Dedifferentiated amniotic fluid mesenchymal stem cell (primary cell): ENCODE results near the gene SLC24A4.

ENCODE experiments used
- DNase-seq: peaks from one replicate; pipeline ENCODE4 v3.0.0-alpha.2; 2016; ENCODE audit errors: extremely low spot score

The SLC24A4 gene

GRCh38 chr14:92458136-92459029, 135.4 kb downstream of the SLC24A4 start:
- no peak for DNase-seq

- DNase-seq = no peak
Measured at GRCh38 chr14:92459030-92459949, 136.3 kb downstream of the SLC24A4 start.

- DNase-seq = no peak
Measured at GRCh38 chr14:92459950-92460421, 137.0 kb downstream of the SLC24A4 start.

- DNase-seq = no peak
Measured at GRCh38 chr14:92460541-92460915, 137.6 kb downstream of the SLC24A4 start.

- DNase-seq = peak; percentile 46
Measured at GRCh38 chr14:92460916-92461579, 138.1 kb downstream of the SLC24A4 start.

GRCh38 chr14:92461891-92462290, 138.9 kb downstream of the SLC24A4 start:
- no peak for DNase-seq

GRCh38 chr14:92462568-92462967, 139.6 kb downstream of the SLC24A4 start:
- no peak for DNase-seq

GRCh38 chr14:92463141-92463540, 140.2 kb downstream of the SLC24A4 start:
- no peak for DNase-seq

GRCh38 chr14:92464156-92464555, 141.2 kb downstream of the SLC24A4 start:
- DNase-seq = no peak

- no peak for DNase-seq
Measured at GRCh38 chr14:92464716-92465115, 141.8 kb downstream of the SLC24A4 start.

GRCh38 chr14:92465353-92466055, 142.5 kb downstream of the SLC24A4 start:
- DNase-seq = no peak

GRCh38 chr14:92466059-92466458, 143.1 kb downstream of the SLC24A4 start:
- no peak for DNase-seq

GRCh38 chr14:92469515-92469914, 146.6 kb downstream of the SLC24A4 start:
- no peak for DNase-seq

- peak; percentile 80 for DNase-seq
Measured at GRCh38 chr14:92470215-92470614, 147.2 kb downstream of the SLC24A4 start.

- DNase-seq = no peak
Measured at GRCh38 chr14:92470811-92471210, 147.8 kb downstream of the SLC24A4 start.

- no peak for DNase-seq
Measured at GRCh38 chr14:92471919-92472318, 149.0 kb downstream of the SLC24A4 start.

- no peak for DNase-seq
Measured at GRCh38 chr14:92472860-92473259, 149.9 kb downstream of the SLC24A4 start.

GRCh38 chr14:92473261-92473968, 150.4 kb downstream of the SLC24A4 start:
- DNase-seq = no peak

GRCh38 chr14:92473969-92474535, 151.1 kb downstream of the SLC24A4 start:
- DNase-seq = no peak

- DNase-seq = no peak
Measured at GRCh38 chr14:92475037-92475436, 152.1 kb downstream of the SLC24A4 start.
